Ovary (tissue), 3 donors: Measurements from ENCODE around the gene CFAP92.

Experiments used
- EP300 ChIP-seq: sonication (generic); formaldehyde crosslinking; IDR thresholded peaks from one replicate; pipeline ENCODE4 v1.6.1; 2017; ENCODE audit warnings: antibody characterized with exemption
- POLR2A ChIP-seq: fragments of 450-650 bp; IDR thresholded peaks from one replicate; pipeline ENCODE4 v1.6.1; 2017; ENCODE audit warnings: antibody characterized with exemption, mild to moderate bottlenecking, moderate library complexity
- TF ChIP-seq, protein P1 (sequence below), 3 donors: fragments of 450-650 bp in 2 of 3; fragments of 200-600 bp in 1 of 3; IDR thresholded peaks; one replicate each; pipeline versions ENCODE4 v1.5.1 to v1.8.0; 2016 to 2022; ENCODE audit warnings: antibody characterized with exemption in 3 of 3, mild to moderate bottlenecking in 1 of 3
- donor health status: DM: no; HTN: no; CAD: no.

DNA sequence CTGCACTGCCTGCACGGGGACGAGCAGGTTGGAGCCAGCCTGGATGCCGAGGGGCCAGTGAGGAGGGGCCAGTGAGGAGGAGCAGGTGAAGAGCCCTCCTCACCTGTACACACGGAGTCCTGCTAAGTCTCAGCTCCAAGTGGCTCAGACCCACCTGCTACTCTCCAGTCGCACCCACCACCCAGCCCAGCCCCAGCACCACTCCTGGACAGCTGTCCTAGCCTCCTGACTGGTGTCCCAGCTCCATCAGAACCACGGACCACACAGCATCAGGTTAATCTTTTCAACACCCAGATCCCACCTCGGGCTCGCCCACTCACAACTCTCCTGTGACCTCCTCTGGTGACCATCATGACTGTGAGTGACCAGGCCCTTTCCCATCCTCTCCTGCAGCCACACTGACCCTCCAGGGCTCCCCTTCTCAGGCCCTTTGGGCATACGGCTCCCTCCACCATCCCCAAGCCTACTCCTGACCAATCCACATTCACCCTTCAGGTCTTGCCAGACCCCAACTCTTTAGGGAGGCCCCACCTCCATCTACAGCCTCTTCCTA is 21.0 kb upstream of the CFAP92 start:
- TF ChIP-seq, protein P1, sequence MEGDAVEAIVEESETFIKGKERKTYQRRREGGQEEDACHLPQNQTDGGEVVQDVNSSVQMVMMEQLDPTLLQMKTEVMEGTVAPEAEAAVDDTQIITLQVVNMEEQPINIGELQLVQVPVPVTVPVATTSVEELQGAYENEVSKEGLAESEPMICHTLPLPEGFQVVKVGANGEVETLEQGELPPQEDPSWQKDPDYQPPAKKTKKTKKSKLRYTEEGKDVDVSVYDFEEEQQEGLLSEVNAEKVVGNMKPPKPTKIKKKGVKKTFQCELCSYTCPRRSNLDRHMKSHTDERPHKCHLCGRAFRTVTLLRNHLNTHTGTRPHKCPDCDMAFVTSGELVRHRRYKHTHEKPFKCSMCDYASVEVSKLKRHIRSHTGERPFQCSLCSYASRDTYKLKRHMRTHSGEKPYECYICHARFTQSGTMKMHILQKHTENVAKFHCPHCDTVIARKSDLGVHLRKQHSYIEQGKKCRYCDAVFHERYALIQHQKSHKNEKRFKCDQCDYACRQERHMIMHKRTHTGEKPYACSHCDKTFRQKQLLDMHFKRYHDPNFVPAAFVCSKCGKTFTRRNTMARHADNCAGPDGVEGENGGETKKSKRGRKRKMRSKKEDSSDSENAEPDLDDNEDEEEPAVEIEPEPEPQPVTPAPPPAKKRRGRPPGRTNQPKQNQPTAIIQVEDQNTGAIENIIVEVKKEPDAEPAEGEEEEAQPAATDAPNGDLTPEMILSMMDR (IDR thresholded peaks at IDR 0.05), result no peak
- TF ChIP-seq EP300, result no peak
- no peak for TF ChIP-seq POLR2A
